ENCODE measurements around the gene HS3ST3A1. TPM values are rescaled to one million over a fixed set of nuclear protein-coding genes. Genes with fewer than 3 reads are reported as not detected.
A peak's percentile ranks its signal among the peaks of the same experiment; 100 is the strongest.

HS3ST3A1 gene
- total RNA-seq, 1 experiment from 2014 or later: 47.6 TPM

DNA sequence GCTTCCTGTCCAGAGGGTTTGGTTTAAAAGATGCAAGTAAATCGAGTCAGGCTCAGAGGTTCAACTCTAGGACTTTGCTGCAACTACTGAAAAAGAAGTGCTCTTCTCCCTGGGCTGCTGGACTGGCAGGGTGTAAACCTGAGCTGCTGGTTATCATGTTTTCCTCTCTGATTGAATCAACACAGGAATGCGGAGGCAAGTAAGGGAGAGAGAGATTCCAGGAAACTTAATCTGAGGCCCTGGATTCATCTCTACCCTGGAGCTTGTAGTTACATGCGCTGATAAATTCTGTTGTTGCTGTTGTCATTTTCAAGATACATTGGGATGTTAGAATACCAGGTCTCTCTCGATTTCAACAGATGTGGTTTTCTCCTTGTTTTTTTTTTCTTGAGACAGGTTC is 8.2 kb upstream of the HS3ST3A1 start:
- DNase-seq (no peak), ATAC-seq (no peak)
- intact Hi-C loops (cut with micrococcal nuclease): no loop called here
- H3K9me2 ChIP-seq (replicated peaks; ENCODE audit: low read length): no peaks in the 10 kb centered on the region
- no TSS peak for BruUV-seq (replicated peaks)
- no peak for TF ChIP-seq EZH2 (IDR thresholded peaks at IDR 0.05; ENCODE audit: low read length, unreplicated experiment)
- TF ChIP-seq, protein P1, sequence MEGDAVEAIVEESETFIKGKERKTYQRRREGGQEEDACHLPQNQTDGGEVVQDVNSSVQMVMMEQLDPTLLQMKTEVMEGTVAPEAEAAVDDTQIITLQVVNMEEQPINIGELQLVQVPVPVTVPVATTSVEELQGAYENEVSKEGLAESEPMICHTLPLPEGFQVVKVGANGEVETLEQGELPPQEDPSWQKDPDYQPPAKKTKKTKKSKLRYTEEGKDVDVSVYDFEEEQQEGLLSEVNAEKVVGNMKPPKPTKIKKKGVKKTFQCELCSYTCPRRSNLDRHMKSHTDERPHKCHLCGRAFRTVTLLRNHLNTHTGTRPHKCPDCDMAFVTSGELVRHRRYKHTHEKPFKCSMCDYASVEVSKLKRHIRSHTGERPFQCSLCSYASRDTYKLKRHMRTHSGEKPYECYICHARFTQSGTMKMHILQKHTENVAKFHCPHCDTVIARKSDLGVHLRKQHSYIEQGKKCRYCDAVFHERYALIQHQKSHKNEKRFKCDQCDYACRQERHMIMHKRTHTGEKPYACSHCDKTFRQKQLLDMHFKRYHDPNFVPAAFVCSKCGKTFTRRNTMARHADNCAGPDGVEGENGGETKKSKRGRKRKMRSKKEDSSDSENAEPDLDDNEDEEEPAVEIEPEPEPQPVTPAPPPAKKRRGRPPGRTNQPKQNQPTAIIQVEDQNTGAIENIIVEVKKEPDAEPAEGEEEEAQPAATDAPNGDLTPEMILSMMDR (conservative IDR thresholded peaks at IDR 0.05; ENCODE audit: low read depth, low read length): no peak
- no peak for TF ChIP-seq EZH2phosphoT487 (IDR thresholded peaks at IDR 0.05; ENCODE audit: borderline replicate concordance, low read length)
- no peaks in the 10 kb centered on the region for H4K20me1 ChIP-seq (ENCODE audit: low read length)
- no peak overlapping the region for H3K27ac ChIP-seq (ENCODE audit: low read length)
- no peak overlapping the region for H3K4me3 ChIP-seq (ENCODE audit: low read length)
- ChIA-PET CTCF (no interaction called here), POLR2A (ENCODE audit: unreplicated experiment) (no interaction called here)
- no peak overlapping the region for H3K9ac ChIP-seq (ENCODE audit: low read length)
- H3F3A ChIP-seq (ENCODE audit: low read length, unreplicated experiment): no peaks in the 10 kb centered on the region
- H3K4me2 ChIP-seq (ENCODE audit: low read length): no peak overlapping the region
- H3K27me3 ChIP-seq (ENCODE audit: low read length): no peaks in the 10 kb centered on the region
- H3K36me3 ChIP-seq (ENCODE audit: low read depth, low read length): no peaks in the 10 kb centered on the region
- H2AFZ ChIP-seq (ENCODE audit: low read length): peak overlapping the region; percentile 33; the same call in 1 of the 2 replicates
- 0 out of 2 replicates have a peak, but pooled peaks cover 11% of the 10 kb centered on the region for H3K9me3 ChIP-seq (ENCODE audit: low read length)
- no peaks in the 10 kb centered on the region for H3K4me1 ChIP-seq (ENCODE audit: insufficient read depth, low read length)
- no peaks in the 10 kb centered on the region for H3K79me2 ChIP-seq (ENCODE audit: low read length)

DNA sequence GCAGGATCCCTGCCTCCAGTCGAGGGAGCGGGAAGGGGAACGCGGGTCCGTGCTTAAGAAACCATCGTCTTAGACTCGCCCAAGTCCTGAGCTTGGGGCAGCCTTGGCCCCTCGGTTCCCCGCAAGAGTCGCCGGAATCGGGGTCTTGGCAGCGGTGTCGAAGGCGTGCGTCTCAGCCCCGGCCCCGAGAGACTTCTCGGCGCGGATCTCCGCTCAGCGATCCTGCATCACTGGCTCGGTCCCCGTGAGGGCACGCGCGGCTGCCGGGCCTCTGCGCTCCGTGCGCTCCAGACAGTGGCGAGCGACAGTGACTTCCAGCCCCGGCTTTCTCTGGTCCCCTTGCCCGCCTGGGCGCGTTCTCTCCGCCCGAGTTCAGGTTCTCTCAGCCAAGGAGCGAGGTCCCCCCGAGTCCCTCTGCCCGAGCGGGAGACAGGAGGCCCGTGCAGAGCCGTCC is 380 bp downstream of the HS3ST3A1 start:
- Histone ChIP-seq H4K20me1 (ENCODE audit: low read length) (no peaks in the 10 kb centered on the region), H3K79me2 (ENCODE audit: low read length) (peaks cover 54% of the 10 kb centered on the region), H2AFZ (ENCODE audit: low read length) (peak overlapping the region; percentile 89), H3K27me3 (ENCODE audit: low read length) (peaks cover 15% of the 10 kb centered on the region), H3K9me3 (ENCODE audit: low read length) (no peaks in the 10 kb centered on the region), H3K9ac (ENCODE audit: low read length) (peak overlapping the region; percentile 81), H3K36me3 (ENCODE audit: low read depth, low read length) (no peaks in the 10 kb centered on the region), H3K4me1 (ENCODE audit: insufficient read depth, low read length) (peaks cover 12% of the 10 kb centered on the region; the same call in 1 of the 2 replicates), H3K9me2 (replicated peaks; ENCODE audit: low read length) (no peaks in the 10 kb centered on the region), H3K27ac (ENCODE audit: low read length) (peak overlapping the region; percentile 53), H3K4me2 (ENCODE audit: low read length) (peak overlapping the region; percentile 87), H3K4me3 (ENCODE audit: low read length) (peak overlapping the region; percentile 71), H3F3A (ENCODE audit: low read length, unreplicated experiment) (no peaks in the 10 kb centered on the region)
- TF ChIP-seq, protein P1 (conservative IDR thresholded peaks at IDR 0.05; ENCODE audit: low read depth, low read length): no peak
- TF ChIP-seq EZH2phosphoT487 (IDR thresholded peaks at IDR 0.05; ENCODE audit: borderline replicate concordance, low read length) (no peak), EZH2 (IDR thresholded peaks at IDR 0.05; ENCODE audit: low read length, unreplicated experiment) (no peak)
- POLR2A ChIA-PET (ENCODE audit: unreplicated experiment): no interaction called here
- intact Hi-C loops (cut with micrococcal nuclease): no loop called here
- no TSS peak for BruUV-seq (replicated peaks)
- ATAC-seq (no peak), DNase-seq (no peak)
- CTCF ChIA-PET: no interaction called here

- no peak overlapping the region; the same call in 1 of the 2 replicates for H3K27ac ChIP-seq (ENCODE audit: low read length)
- DNase-seq (no peak), ATAC-seq (no peak)
- intact Hi-C loops (cut with micrococcal nuclease): no loop called here
- no peaks in the 10 kb centered on the region for H4K20me1 ChIP-seq (ENCODE audit: low read length)
- H3K9ac ChIP-seq (ENCODE audit: low read length): peak overlapping the region; percentile 81
- POLR2A ChIA-PET (ENCODE audit: unreplicated experiment): no interaction called here
- peak overlapping the region; percentile 89; the same call in 1 of the 2 replicates for H2AFZ ChIP-seq (ENCODE audit: low read length)
- peaks cover 12% of the 10 kb centered on the region; the same call in 1 of the 2 replicates for H3K4me1 ChIP-seq (ENCODE audit: insufficient read depth, low read length)
- BruUV-seq (replicated peaks): no TSS peak
- CTCF ChIA-PET: no interaction called here
- H3K9me2 ChIP-seq (replicated peaks; ENCODE audit: low read length): no peaks in the 10 kb centered on the region
- H3K36me3 ChIP-seq (ENCODE audit: low read depth, low read length): no peaks in the 10 kb centered on the region
- peak overlapping the region; percentile 87 for H3K4me2 ChIP-seq (ENCODE audit: low read length)
- H3K9me3 ChIP-seq (ENCODE audit: low read length): no peaks in the 10 kb centered on the region
- no peaks in the 10 kb centered on the region for H3F3A ChIP-seq (ENCODE audit: low read length, unreplicated experiment)
- peaks cover 61% of the 10 kb centered on the region for H3K79me2 ChIP-seq (ENCODE audit: low read length)
- TF ChIP-seq EZH2phosphoT487 (IDR thresholded peaks at IDR 0.05; ENCODE audit: borderline replicate concordance, low read length) (no peak), EZH2 (IDR thresholded peaks at IDR 0.05; ENCODE audit: low read length, unreplicated experiment) (no peak)
- TF ChIP-seq, protein P1 (conservative IDR thresholded peaks at IDR 0.05; ENCODE audit: low read depth, low read length): no peak
- peaks cover 15% of the 10 kb centered on the region for H3K27me3 ChIP-seq (ENCODE audit: low read length)
- peak overlapping the region; percentile 71 for H3K4me3 ChIP-seq (ENCODE audit: low read length)
Observed at GRCh38 chr17:13600475-13601321, 1.0 kb downstream of the HS3ST3A1 start.

All from PC-3 (cell line).